ENCODE data around the gene CLTCL1.
"Not testable (repeated sequence)": the region's sequence is repeated elsewhere in the genome, so short reads cannot be mapped to it uniquely, and the experiment has no call there.

CLTCL1 gene

DNA sequence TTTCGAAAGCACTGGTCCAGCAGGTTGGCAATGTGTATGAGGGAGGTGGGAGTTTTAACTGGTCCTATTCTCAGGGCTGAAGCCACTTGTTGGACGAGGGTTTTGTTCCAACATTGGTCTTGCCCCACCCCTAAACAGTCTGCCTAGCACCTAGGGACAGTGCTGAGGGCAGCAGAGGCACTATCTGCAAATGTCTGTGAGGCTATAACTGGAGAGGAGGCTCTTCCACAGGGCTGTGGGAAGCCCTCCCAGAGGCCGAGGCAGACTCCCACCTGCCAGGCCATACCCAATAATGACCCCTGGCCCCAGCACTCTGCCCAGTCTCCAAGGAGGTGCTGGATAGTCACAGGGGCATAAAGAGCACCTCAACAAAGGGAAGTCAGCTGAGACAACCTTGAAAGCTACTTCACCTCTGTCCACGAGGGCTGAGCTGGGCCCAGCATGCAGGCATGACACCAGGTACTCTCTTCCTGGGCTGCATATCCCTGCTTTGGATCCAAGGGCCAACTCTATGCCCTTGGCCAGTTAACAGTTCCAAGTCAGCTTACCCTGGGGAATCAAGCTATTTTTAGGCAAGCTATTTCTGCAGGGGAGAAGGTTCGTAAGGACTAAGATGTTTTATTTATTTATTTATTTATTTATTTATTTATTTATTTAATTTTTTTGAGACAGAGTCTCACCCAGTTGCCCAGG, 72.8 kb downstream of the CLTCL1 start:
- no peak for DNase-seq (ENCODE audit: low read depth in 3 of 3)

DNA sequence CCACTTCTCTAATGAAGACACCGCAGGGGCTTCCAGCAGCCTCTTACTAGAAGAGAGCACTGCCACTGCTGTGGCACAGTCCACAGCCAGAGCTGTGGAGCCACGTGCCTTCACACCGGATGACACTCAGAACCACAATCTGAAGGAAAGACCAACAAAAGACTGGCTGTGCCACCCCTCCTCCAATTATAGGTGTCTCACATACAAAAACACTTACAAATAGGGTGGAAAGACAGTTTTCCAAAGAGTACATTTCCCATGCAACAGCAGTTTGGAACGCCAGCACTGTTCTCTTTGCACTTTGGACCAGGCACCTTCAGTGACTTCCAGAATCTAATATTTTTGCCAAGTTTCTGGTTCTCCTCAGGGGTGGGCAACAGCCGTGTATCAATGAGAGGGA, 74.9 kb downstream of the CLTCL1 start:
- no peak for DNase-seq (ENCODE audit: low read depth in 3 of 3)

DNA sequence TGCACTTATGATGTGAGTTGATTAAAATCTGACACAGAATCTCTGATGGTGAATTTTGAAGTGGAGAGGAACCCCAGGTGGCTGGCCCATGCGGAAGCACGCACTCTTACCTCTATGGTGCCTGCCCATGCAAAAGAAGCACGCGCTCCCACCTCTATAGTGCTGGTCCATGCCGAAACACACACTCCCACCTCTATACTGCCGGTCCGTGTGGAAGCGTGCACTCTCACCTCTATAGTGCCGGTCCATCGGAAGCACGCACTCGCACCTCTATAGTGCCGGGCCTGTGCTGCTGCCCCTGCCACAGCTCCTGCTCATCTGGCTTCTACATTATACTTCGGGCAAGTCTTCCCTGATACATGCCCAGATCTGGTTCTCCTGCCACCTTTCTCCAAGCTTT, 76.2 kb downstream of the CLTCL1 start:
- DNase-seq (ENCODE audit: low read depth in 3 of 3): no peak

DNA sequence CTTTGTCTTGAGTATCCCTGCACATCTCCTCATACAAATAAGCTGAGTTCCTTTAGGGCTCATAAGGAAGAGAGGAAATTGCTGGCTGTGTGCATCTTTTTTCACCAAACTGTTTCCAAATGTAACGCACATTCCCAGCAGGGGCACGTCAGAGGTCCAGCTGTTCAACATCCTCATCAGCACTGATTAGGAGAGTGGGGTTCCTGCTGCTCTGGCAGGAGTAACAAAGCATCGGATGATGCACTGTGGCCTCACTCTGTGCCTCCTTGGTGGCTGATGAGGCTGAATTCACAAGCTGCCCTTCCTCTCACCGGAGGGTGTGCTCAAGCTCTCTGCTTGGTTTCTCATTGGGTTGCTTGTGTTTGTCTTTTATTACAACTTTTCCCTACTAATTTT, 77.4 kb downstream of the CLTCL1 start:
- no peak for DNase-seq (ENCODE audit: low read depth in 3 of 3)

DNA sequence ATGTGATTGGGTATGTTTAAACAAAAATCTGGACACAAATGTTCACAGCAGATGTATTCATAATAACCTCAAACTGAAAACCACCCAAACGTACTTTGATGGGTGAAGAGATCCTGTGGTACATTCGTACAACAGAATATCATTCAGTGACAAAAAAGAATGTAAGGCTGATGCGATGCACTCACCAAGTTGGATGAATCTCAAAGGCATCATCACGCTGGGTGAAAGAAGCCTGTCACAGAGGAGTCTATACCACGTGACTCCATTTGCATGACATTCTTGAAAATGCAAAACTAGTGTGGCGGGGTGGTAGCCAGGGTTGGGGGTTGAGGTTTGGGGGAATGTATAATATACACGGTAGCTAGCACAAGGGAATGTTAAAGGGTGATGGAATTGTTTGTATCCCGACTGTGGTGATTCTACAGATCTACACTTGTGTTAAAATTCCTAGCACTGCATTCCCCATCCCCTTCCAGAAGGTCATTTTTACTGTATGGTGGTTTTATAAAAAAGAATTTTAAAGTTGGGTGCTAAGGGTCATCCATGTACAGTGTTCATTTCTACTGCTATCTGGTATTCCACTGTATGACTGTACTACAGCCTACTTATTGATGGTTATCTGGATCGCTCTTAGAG, 78.0 kb downstream of the CLTCL1 start:
- DNase-seq (ENCODE audit: low read depth in 3 of 3): no peak

DNA sequence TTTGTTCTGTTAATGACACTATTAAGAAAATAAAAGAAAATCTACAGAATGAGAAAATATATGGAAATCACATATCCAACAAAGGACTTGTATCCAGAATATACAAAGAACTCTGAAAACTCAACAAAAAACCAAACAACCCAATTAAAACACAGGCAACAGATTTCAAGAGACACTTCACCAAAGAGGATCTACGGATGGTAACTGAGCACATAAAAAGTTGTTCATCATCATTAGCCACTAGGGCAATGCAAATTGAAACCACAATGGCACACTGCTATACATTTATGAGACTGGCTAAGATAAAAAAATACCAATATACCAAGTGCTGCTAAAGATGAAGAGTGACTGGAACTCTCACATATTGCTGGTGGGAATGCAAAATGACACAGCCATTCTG, 78.5 kb downstream of the CLTCL1 start:
- no peak for DNase-seq (ENCODE audit: low read depth in 3 of 3)

DNA sequence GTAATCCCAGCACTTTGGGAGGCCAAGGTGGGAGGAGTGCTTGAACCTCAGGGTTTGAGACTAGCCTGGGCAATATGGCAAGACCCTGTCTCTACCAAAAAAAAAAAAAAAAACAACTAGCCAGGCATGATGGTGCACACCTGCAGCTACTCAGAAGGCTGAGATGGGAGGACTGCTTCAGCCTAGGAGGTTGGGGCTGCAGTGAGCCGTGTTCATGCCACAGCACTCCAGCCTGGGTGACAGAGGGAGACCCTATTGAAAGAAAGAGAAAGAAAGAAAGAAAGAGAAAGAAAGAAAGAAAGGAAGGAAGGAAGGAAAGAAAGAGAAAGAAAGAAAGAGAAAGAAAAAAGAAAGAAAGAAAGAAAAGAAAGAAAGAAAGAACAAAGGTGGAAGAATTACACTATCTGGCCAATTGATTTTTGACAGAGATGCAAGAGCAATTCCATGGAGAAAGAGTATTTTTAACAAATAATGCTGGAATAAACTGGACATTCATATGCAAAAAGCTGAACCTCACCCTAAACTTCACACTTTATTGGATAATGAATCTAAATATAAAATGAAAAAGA, 79.1 kb downstream of the CLTCL1 start:
- no peak for DNase-seq (ENCODE audit: low read depth in 3 of 3)

DNA sequence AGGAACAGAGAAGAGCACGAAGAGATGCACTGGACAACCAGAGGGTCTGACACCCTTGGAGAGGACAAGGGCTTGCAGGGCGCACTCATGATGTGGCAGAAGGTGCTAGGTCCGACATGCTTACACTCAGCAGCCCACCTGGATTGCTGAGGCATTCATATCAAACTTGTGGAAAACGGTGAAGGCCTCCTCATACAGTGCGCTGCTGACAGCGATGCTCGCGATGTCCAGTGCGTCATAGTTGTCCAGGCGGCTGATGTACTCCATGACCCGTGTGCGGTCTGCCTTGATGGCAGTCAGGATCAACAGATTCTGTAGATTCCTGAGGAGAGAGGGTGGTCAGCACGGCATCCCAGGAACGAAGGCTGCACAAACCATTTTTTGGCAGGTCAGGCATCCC, 81.3 kb downstream of the CLTCL1 start:
- DNase-seq (ENCODE audit: low read depth in 3 of 3): no peak

DNA sequence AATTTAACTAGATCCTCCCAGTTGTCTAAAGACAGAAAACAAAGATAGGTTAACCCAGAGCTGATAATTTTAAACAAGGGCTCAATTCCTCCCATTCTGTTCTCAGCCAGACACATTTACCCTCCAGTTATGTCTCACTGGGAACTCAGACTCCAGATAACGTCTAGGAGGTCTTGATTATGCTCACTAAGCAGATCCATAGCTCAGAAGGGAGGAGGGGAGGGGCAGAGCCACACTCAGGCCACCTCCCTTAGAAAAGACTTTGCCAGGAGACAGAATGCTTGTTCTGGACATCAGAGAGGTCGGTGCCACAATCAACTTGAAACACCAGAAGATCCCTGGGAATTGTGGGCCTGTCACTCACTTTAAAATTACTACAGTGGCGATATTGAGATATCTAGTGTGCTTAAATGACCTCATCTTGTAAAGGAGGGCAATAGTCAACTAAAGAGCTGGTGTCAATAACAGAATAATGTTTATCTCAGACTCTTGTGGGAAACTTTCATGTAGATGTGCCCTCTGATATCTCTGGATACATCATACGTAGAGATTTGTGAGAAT, 83.2 kb downstream of the CLTCL1 start:
- no peak for DNase-seq (ENCODE audit: low read depth in 3 of 3)

DNA sequence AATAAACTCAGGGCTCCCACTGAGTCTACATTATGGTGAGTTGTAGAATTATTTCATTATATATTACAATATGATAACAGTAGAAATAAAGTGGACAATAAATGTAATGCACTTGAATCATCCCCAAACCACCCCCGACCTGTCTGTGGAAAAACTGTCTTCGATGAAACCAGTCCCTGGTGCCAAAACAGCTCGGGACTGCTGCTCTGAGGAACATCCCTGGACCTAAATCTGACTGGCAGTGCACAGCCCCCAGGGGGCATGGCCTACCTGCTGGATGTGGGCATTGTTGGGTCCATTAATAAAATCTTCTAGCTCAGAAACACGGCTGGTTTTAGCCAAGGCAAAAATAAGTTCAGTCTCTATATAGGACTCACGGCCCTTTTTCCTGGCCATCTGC, 83.6 kb downstream of the CLTCL1 start:
- DNase-seq (ENCODE audit: low read depth in 3 of 3): no peak

DNA sequence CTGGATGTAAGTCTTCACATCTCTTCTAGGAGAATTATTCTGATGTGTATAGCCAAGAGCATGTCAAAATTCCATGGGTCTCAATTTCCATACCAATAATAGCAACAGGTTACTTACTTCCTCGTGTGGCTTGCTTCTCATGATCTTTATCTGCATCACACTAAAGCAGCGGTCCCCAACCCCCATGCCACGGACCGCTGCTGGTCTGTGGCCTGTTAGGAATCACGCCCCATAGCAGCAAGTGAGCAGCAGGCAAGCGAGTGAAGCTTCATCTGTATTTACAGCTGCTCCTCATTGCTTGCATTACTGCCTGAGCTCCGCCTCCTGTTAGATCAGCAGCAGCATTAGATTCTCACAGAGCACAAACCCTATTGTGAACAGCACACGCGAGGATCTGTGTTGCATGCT, 84.1 kb downstream of the CLTCL1 start:
- DNase-seq (ENCODE audit: low read depth in 3 of 3): no peak

DNA sequence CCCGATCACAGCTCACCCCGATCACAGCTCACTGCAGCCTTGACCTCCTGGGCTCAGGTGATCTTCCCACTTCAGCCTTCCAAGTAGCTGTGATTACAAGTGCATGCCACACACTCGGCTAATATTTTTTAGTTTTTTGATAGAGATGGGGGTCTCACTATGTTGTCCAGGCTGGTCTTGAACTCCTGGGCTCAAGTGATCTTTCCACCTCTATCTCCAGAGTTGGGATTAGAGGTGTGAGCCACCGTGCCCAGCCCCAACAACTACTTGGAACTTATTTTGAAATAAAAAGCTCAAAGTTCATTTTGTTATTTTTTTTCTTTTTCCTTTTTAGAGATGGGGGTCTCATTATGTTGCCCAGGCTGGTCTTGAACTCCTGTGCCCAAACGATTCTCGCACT, 85.2 kb downstream of the CLTCL1 start:
- DNase-seq (ENCODE audit: low read depth in 3 of 3): no peak

DNA sequence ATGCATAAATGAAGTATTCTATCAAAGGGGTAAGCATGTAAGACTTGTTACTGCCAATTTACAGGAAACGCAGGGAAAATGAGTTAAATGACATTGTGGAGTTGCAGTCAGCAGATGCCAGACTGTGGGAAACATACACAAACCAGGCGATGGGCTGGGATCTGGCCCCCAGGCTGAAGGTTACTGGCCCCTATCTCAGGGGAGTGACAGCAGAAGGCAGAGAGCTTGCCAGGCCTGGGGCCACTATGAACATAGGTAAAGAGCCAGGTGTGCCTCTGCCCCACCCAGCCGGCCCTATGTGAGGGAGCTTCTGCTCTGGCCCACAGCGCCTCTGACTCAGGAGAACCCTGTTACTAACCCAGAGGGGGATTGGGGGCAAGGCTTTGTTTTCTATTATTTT, 86.9 kb downstream of the CLTCL1 start:
- no peak for DNase-seq (ENCODE audit: low read depth in 3 of 3)

DNA sequence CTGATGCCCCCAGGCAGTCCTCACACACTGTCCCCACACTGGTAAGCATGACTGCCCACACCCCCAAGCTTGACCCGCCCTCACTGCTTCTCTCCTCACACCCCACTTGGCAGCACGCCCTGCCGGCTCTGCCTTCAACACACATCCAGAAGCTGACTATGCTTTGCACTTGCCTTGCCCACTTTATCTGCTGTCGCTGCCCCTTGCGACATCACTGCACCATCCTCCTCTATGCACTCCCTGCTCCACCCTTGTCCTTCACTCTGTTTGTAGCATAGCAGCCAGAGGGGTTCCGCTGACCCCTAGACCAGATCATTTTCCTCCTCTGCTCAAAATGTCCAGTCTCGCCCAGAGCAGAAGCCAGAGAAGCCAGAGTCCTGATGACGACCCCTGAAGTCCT, 87.7 kb downstream of the CLTCL1 start:
- DNase-seq (ENCODE audit: low read depth in 3 of 3): no peak

DNA sequence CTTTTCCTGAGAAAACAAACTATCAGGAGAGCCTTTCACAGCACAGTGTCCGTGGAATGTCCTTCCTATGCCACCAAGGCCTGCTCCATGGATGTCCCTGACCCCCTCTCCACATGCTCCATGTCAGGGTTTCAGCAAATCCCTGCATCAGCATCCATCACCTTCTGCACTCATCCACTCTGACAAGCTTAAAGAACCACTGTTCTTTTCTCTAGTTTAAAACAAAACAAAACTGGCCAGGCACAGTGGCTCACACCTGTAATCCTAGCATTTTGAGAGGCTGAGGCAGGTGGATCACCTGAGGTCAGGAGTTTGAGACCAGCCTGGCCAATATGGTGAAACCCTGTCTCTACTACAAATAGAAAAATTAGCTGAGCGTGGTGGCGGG, 88.7 kb downstream of the CLTCL1 start:
- not testable (repeated sequence) for DNase-seq (ENCODE audit: low read depth in 3 of 3)

DNA sequence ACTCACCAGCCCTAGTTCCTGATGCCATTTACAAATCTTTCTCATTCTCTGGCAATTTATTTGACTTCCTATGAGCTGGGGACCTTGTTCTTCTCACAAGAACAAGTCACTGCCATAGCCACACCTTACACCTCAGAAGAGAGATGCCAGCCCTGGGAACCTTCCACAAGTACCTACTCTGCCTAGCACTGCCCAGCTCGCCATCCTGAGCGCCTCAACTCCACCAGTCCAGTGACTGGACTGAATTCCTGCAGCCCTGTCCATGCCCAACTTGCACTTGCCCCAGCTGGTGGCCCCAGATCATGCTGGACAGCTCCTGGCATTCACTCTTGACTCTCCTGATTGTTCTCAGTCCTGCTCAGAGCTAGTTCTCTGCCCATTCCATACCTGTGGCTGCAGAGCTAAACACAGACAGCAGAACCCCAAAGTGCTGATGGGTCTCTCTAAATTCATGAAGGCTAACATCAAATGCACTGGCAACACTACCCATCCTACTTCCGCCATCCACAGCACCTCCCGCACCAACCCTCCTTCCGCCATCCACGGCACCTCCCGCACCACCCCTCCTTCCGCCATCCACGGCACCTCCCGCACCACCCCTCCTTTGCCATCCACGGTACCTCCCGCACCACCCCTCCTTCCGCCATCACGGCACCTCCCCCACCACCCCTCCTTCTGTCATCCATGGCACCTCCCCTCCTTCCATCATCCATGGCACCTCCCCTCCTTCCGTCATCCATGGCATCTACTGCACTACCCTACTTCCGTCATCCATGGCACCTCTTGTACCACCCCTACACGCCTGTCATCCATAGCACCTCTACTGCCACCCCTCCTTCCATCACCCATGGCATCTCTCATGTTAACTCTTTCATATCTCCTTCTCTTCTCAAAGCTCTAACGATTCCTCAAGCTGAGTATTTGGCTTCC, 89.4 kb downstream of the CLTCL1 start:
- DNase-seq (ENCODE audit: low read depth in 3 of 3): no peak

DNA sequence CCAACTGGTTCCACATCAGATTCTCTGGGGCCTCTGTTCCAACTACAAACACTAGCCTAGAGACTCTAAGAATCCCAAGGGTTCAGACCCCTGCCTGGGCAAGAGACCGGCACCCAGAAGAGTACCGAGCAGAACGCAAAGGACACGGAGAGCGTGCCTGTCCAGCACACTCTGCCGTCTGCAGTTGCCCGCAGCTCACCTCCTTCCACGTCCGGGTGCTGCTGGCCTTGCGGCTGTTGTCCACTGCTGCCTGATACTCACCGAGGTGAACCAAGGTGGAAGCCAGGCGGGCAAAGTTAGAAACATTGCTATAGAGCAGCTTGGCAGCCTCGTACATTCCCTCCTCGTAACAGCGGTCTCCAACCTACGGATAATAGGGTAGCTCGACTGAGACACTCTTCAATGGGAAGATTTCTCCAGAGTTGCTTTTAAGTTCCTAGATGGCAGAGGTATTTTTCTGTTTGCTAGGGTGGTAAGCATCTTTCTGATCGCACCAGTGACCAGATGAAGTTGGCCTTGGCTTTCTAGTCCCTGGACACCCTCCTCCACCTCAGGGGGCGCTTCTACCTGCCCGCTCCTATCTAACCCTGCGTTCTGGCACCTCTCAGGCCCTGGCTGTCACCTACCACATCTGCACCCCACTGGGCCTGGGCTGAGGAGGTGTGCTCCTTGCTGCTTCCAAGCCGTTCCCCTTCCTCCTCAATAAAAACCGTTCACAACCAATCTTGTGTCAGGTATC, 90.2 kb downstream of the CLTCL1 start:
- no peak for DNase-seq (ENCODE audit: low read depth in 3 of 3)

DNA sequence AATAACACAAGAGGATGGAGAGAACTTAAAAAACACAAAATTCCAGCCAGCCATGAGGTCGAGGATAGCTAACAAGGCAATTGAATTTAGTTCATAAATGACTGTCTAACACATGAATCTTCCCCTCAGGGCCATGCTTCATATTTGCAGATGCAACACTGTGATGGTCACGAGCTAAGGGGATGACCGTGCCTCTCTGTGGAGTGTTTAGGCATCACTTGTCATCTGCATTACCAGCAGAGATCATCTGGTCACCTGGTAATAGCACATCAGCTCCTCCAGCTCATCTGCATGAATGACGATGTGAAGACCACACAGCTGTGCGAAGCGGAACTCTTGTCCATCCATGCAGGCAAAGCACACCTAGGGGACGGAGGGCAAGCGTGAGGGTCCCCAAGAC, 92.0 kb downstream of the CLTCL1 start:
- DNase-seq (ENCODE audit: low read depth in 3 of 3): no peak

DNA sequence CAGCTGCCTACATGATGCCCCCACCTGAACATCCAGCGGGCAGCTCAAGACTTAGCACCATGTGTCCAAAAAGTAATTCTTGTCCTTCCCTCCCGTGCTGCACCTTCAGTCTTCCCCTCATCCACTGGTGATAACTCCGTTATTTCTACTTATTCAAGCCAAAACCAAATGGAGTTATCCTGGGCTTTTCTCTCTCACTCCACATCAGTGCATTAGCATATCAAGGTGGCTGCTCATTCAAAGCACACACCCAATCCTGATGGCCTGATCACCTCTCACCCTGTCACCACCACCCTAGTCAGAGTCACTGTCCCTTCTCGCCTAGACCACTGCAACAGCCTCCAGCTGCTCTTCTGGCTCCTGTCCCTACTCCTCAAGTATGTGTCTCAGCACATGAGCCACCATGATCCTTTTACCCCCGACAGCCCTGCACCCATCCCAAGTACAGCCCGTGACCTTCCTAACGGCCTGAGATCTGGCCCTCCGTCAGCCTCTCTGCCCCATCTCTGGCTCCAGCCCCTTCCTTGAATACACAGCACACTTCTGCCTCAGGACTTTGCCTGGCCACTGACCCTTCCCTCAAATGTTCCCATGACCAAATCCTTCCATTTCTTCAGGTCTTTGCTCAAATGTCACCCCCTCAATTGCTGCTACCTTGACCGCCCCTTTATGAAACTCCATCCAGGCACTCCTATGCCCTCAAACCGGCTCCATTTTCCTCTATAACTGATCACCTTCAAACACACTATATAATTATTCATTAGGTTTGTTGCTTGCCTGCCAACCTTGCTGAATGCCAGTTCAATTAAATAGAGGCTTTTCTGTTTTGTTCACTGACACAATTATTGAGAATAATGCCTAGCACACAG, 93.3 kb downstream of the CLTCL1 start:
- DNase-seq (ENCODE audit: low read depth in 3 of 3): no peak

DNA sequence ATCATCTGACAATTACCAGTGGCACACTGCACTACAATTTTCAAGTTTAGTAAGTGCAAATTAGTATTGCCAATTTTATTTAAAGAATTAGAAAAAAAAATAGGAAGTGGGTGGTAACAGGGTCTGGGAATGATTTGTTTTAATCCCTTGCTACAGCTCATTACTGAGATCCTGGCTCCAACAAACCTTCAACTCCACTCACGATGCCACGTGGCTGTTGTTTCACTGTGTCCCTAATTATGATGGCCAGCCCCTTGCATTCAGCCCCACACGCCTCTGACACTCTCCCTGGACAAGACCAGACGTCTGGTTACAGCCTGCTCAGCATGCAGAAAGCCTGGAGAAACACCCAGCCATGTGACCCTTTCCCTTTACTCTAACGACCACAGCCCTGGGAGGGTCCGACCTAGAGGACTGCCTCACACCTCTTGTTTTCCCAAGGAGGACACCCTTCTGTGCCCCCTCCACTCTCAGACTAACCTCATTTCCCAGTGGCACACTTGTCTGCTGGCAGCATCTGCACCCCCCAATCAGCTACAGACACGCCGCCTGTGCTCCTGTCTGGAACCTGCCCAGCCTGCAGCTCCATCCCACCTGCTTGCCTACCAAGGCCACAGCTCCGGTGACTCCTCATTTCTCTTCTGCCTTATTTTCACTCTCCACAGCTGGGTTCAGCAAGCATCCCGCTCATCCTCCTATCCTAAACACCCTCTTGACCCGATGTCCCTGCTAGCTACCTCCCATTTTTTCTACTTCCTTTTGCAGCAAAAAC, 94.5 kb downstream of the CLTCL1 start:
- DNase-seq (ENCODE audit: low read depth in 3 of 3): no peak

Data from stimulated activated CD4-positive, alpha-beta T cell treated with anti-CD3 and anti-CD28 coated beads, TNF-alpha, amount 100 ng/mL, for 24 hours (primary cell).